Right ventricle myocardium superior (tissue), 1 donor: Measurements from ENCODE around the gene SNRPF. TPM values are rescaled to one million over a fixed set of nuclear protein-coding genes. Genes with fewer than 3 reads are reported as not detected.
A peak's percentile ranks its signal among the peaks of the same experiment; 100 is the strongest.

ENCODE experiments used
- ATAC-seq: fragments of 200-7000 bp; cut with Tn5 transposase; one replicate; pipeline ENCODE4 v1.9.1; 2020; ENCODE audit warnings: mild to moderate bottlenecking; ENCODE audit not compliant: poor library complexity
- DNase-seq: peaks from one replicate; pipeline ENCODE4 v3.0.0-alpha.2; 2020
- intact Hi-C: fragments of 100-400 bp; cut with DNase I; formaldehyde crosslinking; loops from one replicate; pipeline ENCODE4 v1.11.2; 2022
- total RNA-seq: library from RNA; stranded (reverse); fragmentation: NEBNext Ultra II Directional; extraction: Animal tissue kit (Norgen Biotek cat#: 25700); gene quantifications from one replicate; pipeline ENCODE4 v1.2.1, GENCODE V29; 2021
- donor health status: DM: no; HTN: yes; CAD: no; lungs with severe emphysema.

Gene SNRPF
- total RNA-seq, 1 donor from 2014 or later, result 9.3 TPM

DNA sequence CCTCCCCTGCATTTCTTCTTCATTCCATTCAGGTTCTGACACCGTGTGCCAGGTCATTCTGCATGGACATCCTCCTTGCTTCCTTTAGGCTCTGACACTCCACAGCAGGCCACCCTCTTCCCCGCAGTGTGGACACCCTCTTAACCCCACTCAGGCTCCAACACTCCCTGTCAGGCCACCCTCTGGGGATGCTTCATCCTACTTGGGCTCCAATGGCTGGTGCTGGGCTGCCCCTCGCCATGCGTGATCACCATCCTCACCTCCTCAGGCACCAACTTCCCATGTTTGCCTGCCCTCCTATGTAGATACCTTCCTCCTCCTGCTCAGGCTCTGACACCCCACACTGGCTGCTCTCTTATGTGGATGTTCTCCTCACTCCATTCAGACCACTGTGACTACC lies 6.6 kb upstream of the SNRPF start:
- DNase-seq (no peak), ATAC-seq (no peak)
- intact Hi-C loops, result no loop called here

DNA sequence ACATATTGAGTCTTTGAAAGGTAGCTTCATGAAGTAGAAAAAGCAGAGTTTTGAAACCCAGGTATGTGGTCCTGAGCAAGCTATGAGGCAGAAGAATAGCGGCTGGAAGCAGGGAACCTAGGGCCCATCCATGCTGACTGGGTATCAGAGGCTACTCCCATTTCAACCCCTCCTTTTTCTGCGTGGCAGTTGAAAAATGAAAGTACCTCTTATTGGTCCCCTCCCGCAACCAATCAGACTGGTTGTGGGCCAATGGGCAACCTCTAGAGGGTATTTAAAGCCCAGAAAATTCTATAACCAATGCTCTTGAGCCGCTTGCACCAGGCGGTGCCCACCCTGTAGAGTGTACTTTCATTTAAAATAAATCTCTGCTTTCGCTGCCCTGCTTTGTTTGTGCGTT lies 1.6 kb upstream of the SNRPF start:
- DNase-seq (no peak), ATAC-seq (no peak)
- intact Hi-C loops, result no loop called here

DNA sequence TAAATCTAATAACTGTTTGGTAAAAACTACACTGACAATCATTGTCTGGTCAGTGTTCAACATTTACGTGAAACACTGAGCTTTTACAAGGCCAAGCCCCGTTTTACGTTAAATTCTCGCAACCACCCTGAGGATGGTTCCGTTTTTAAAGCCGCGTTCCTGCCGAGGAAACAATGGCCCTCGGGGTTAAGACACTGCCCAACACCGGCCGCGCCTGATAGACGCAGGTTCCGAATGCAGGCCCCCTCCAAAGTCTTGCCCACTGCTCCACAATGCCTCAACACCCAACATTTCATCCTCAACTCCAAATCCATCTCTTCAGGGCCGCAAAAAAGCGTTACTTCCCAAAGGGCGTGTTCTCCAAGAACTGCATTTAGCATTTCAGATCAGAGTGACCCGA lies 953 bp upstream of the SNRPF start:
- no peak for ATAC-seq
- intact Hi-C loops, result no loop called here
- DNase-seq, result no peak

DNA sequence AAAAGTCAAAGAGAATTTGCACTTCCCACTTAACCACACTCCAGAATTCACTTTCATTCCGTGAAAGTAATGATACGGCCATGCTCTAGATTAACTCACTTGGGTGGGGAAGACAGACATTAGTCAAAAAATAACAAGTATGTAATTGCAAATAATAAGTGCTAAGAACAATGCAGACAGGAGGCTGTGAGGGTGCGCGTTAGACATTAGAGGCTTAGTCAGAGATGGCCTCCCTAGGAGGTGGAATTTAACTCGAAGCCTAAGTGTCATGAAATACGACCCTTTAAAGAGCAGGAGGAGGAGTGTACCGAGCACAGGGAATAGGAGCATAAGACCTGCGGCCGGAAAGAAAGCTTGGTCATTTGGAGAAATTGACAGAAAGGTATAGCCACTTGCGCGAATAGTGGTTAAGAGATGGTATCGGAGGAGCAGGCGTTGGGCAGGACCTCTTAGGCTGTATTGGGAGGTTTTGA lies 628 bp downstream of the SNRPF start:
- DNase-seq (no peak), ATAC-seq (peak; percentile 2)
- intact Hi-C loops, result no loop called here

DNA sequence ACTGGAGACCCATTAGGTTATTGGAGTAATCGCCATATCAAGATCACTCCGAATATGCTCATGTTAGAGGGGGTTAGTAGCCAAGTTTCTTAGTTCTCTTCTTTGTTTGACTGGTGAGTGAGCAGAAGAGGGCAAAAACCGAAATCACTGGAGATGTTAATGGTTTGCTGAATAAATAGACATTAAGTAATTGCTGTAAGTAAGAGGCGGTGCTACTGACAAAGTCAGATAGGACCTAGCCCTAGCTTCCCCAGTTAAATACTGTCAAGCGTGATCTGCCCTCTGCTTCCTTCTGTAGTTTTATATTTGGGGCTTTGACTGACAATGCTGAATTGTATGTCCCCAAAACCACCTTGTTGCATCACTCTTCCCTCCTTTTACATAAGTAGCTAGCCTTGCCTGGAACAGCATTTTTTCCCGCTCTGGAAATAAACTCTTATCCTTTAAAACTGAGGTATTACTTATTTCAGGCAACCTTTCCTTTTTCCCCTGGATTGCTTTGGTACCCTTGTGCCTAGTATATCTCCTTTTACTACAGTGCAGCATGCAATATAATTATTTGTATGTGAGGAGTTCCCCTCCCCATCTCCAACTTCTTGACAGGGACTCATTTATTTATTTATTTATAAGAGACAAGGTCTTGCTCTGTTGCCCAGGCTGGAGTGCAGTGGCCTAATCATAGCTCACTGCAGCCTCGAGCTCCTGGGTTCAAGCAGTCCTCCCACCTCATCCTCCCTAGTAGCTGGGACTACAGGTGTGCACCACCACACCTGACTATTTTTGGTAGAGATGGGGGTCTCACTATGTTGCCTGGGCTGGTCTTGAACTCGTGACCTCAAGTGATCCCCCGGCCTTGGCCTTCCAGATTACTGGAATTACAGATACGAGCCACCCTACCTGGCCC lies 1.4 kb downstream of the SNRPF start:
- no peak for ATAC-seq
- intact Hi-C loops, result no loop called here
- no peak for DNase-seq

DNA sequence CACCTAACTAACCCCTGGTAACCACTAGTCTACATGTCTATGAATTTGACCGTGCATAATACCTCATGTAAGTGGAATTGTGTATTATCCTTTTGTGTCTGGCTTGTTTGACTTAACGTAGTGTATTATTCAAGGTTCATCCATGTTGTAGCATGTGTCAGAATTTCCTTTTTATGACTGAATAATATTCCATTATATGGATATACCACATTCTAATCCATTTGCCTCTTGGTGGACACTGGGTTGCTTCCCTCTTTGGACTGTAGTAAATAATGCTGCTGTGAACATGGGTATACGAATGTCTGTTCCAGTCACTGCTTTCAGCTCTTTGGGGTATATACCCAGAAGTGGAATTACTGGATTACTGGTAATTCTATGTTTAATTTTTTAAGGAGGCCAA lies 3.3 kb downstream of the SNRPF start:
- DNase-seq, result no peak
- intact Hi-C loops, result no loop called here
- no peak for ATAC-seq

DNA sequence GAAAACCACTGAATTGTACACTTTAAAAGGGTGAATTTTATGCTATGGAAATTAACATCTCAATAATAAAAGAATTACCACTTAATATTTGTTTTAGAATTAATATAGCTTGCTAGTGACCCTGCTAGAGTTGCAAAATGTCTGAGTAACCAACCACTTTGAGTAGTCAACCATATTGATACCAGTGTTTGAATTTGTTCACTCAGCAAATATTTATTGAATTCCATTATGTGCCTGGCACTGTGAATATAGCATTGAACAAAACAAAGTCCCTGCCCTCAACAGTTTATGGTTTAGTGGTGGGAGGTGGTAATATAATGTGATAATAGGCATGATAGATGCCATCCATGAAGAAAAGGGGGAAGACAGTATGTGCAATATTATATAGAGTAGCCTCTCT lies 4.6 kb downstream of the SNRPF start:
- no peak for DNase-seq
- ATAC-seq, result no peak
- intact Hi-C loops, result no loop called here

DNA sequence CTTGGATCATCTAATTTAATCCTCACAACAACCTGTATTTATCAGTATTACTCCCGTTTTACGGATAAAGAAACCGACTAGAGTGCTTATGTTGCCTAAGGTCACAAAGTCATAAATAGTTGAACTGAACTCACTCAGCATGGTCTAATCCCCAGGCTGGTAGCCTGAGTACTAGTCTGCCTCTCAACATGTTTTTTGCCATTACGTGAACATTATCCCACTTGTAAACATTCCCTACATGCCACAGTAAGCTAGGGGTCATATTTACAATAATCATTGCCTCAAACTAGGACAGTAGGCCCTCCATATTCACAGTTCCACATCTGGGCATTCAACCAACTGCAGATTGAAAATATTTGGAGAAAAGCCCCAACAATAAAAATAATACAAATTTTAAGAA lies 12.1 kb downstream of the SNRPF start:
- intact Hi-C loops, result no loop called here
- no peak for ATAC-seq
- no peak for DNase-seq

DNA sequence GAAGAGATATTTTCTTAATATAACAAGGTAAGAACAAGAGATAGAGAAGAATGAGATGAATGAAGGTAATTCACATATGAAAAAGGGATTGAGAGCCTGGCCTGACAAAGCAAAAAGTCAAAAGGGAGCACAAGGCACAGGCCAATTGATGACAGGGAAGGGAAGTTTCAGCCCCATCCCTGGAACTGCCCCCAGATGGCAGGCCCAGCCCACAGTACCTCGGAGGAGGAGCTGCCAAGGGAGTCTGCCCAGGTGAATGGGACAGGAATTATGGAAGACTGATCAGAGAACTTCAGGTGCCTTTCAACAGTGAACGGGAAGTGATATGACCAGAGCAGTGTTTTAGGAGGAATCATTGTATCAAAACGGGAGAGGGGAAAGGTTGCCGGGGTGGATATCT lies 15.7 kb downstream of the SNRPF start:
- ATAC-seq (no peak), DNase-seq (no peak)
- intact Hi-C loops, result no loop called here

DNA sequence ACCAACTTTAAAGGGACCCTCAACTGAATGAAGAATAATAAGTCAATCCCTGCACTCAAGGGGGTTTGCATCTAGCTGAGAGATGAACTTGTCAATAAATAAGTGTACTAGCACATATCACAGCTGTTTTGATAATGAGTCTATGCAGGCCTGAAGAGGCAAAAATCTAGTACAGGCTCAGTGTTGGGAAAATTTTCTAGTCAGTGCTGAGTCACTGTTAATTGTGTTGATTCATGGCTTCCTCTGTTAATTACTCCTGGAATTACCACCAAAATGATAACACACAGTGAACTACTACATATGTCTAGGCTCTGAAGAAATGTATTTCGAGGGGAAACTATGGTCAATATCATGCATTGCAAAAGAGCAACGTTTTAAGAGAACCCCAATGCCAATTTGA lies 18.9 kb downstream of the SNRPF start:
- intact Hi-C loops, result no loop called here
- ATAC-seq (no peak), DNase-seq (no peak)

DNA sequence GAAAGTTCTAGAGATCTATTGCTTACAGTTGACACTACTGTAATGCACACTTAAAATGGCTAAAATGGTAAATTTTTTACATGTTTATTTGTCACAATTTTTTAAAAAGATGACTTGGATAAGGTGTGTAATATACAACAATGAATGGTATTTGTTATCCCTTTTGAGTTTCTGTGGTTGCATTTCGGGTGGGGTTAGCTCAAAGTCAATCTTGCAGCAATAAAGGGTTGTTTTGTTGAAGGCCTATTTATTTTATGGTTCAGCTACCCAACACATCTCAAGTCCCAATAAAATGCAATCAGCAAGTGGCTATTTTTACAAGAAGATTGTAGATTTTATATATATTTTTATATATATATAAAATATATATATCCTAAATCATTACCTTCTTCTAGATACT lies 22.1 kb downstream of the SNRPF start:
- ATAC-seq (no peak), DNase-seq (no peak)
- intact Hi-C loops, result no loop called here

DNA sequence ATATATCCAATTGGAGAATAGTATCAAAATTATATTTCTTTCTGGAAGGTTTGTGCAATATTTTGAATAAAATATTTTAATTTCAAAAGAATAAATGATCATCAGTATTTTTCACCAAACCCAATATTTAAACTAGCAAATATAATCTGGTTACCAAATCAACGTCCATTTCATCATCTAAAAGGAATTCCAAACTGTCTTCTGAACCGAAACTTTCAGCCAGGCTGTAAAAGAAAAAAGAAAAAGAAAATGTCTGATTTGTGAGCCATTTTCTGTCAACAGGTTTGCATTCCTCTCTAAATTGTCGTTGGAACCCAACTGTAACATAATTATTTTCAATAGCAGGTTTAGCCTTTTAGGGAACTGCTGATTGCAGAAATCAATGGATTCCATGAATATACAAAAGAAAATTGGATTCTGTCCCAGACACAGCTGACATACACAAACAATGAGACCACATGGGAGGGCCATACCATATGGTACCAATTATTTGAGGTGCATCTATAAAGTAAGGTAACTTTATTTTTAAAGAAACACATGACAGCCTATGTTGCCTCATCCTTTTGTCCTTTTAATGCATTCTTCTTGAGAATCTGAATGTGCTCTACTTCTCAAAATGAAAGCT lies 22.7 kb downstream of the SNRPF start:
- no peak for ATAC-seq
- intact Hi-C loops, result no loop called here

DNA sequence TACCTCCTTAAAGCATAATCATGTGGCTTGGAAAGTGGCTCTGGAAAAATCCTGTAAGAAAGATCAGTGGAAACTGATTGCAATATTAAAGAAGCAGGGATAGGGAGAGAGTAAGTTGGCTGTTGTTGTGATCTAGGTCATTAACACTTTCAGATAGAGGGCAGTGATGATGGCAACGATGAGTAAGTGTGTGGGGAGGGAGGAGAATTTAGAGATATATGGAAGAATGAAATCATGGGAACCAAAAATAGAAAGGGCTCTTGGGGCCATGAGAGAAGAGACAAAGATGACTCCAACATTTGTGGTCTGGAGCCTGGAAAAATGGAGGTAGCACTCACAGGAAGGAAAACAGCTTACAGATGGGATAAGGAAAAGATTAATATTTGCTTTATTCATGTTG lies 23.3 kb downstream of the SNRPF start:
- ATAC-seq, result no peak
- intact Hi-C loops, result no loop called here
- DNase-seq, result no peak

More for the DNA sequence above, 22.7 kb downstream of the SNRPF start:
- DNase-seq, result no peak

DNA sequence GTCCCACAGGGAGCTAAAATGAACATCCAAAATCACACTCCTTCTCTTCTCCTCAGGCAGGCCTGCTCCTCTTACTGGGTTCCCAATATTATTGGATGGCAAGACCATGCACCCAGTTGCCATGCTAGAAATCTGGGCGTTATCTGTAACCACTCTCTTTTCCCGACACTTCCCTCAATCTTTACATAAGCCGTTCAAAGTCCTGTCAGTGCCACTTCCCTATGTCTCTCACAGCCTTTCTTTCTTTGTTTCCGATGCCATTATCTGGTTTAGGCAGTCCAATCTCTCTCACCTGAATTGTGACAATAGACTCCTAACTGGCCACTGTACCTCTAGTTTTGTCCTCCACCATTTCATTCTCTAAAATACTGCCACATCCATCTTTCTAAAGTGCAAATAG lies 24.1 kb downstream of the SNRPF start:
- no peak for ATAC-seq
- intact Hi-C loops, result no loop called here
- DNase-seq, result no peak

DNA sequence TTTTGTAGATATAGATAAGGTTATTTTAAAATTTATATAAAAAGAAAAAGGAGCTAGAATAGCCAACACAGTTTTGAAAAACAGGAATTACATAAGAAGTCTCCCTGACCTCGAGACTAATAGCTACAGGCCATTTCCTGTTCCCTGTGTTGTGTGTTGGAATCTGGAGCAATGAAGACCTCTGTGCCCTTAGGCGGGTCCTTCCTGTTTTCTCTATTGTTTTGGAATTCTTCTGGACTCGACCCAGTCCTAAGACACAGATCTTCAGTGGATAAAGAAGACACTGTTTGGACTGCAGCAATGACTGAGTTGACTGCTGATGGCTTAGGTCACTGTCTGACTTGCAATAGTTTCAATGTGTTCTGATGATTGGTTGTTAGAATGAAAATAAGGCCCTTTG lies 26.2 kb downstream of the SNRPF start:
- intact Hi-C loops, result no loop called here
- DNase-seq (no peak), ATAC-seq (peak; percentile 34)

DNA sequence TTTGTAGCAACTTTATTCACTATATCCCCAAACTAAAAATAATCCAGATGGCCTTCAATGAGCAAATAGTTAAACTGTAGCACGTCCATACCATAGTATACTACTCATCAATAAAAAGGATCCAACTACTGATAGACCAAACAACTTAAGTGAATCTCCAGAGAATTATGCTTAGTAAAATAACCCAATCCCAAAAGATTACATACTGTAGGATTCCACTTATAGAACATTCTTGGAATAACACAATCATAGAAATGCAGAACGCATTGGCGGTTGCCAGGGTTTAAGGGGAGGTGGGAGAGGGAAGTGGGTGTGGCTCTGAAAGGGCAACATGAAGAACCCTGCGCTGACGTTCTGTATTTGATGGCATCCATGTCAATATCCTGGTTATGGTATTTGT lies 28.6 kb downstream of the SNRPF start:
- no peak for DNase-seq
- intact Hi-C loops, result no loop called here
- no peak for ATAC-seq

DNA sequence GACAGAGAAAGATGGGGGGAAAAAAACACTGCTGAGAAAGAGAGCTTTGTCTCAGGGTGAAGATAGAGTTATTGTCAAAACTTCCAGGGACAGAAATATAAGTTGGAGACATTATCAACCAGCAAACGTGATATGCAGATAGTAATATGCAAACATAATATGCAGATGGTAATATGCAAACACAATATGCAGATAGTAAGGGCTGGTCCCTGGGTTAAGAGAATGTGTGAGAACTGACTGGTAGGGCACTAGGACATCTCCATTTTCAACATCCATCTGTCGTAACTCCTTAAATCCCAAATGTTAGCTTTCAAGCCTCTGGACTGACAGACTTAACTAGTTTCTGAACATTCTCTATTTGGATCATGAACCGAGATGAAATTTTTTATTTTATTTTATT lies 32.2 kb downstream of the SNRPF start:
- ATAC-seq, result no peak
- DNase-seq, result no peak
- intact Hi-C loops, result no loop called here

DNA sequence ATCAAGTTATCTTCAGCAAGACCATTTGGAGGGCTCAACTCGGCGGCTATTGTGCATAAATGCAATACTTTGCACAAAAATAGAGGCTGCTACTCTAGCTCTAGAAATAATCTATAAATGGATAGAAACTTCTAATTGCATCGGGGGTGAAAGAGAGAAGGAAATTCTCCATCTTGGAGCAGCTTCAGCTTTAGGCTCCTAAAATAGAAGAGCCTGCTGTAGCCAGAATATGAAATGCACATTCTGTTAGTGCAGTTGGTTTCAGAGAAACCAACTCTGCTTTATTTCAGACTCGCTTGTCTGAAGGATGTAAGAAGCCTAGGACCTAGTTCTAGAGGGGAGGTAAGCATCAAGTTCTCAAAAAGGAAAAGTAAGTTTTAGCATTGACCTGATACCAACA lies 38.1 kb downstream of the SNRPF start:
- no peak for DNase-seq
- intact Hi-C loops, result no loop called here
- no peak for ATAC-seq

DNA sequence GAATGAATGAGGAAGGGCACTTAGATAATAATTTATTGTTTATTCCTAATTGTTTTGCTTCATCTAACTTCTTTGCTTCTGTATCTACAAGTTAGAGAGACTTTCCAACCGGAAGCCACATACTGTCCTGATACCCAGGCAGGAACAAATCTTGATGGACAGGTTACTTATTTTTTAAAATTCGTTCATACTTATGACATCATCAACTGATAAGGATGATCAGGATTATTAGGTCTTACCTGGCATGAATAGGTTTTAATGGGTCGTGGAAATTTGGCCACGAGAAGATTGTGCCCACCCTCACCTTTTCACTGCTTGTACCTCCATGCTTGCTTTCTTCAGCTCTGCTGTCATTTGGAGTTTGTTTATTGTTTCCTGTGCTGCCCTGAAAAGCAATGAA lies 39.3 kb downstream of the SNRPF start:
- ATAC-seq, result no peak
- DNase-seq, result no peak
- intact Hi-C loops, result no loop called here

DNA sequence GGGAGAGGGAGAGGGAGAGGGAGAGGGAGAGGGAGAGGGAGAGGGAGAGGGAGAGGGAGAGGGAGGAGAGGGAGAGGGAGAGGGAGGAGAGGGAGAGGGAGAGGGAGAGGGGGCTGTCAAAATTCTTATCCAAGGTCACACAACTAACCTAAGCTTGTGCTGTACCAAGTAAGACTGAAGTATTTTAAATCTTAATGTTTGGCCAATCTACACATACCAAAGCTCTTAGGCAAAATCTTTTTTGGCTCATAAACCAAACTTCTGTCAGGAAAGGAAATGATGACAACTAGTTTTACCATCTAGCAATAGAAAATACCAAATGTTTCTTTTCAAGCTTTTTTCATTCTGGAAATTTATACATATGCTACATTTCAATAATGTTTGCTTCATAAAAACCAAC lies 49.8 kb downstream of the SNRPF start:
- intact Hi-C loops, result no loop called here
- no peak for ATAC-seq

More for the DNA sequence above, 49.8 kb downstream of the SNRPF start:
- DNase-seq, result no peak
